ENCODE data around the gene SAPCD1.

DNA sequence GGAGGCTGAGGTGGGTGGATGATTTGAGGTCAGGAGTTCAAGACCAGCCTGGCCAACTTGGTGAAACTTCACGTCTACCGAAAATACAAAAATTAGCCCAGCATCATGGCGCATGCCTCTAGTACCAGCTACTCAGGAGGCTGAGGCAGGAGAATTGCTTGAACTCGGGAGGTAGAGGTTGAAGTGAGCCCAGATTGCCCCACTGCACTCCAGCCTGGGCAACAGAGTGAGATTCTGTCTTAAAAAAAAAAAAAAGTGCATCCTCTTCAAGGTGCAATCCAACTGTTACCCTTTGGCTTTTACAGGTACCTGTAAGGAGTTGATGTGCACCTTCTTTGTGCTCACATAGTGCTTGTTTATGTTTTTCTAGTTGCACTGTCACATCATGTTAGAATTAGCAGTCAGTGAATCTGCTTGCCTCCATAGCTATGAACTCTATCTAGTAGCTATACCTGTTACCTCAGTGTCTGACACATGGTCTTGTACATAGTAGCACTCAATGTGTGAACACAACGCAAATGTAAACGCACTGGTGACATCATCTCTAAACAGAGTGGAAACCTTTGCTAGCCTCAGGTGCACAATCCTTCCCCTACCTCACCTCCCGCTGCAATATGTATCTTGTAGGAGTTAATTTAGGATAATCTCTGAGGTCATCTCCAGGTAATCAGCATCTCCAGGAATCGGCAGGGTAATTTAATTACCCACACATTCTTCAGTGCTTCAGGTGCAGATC lies 13.0 kb upstream of the SAPCD1 start:
- TF ChIP-seq EZH2phosphoT487 (IDR thresholded peaks at IDR 0.05; ENCODE audit: insufficient read depth, low read depth) (no peak), EZH2 (IDR thresholded peaks at IDR 0.05; ENCODE audit: insufficient read depth, poor library complexity, severe bottlenecking) (no peak)
